GM18511 (cell line): ENCODE data around the gene OBP2A.

Experiments used
- ATAC-seq: cut with Tn5 transposase; IDR thresholded peaks from one replicate; pipeline ENCODE4 v1.9.1; 2021; ENCODE audit warnings: mild to moderate bottlenecking, moderate library complexity; ENCODE audit not compliant: unreplicated experiment

OBP2A gene

GRCh38 chr9:135575995-135576631, 30.2 kb downstream of the OBP2A start:
- ATAC-seq, result no peak

DNA sequence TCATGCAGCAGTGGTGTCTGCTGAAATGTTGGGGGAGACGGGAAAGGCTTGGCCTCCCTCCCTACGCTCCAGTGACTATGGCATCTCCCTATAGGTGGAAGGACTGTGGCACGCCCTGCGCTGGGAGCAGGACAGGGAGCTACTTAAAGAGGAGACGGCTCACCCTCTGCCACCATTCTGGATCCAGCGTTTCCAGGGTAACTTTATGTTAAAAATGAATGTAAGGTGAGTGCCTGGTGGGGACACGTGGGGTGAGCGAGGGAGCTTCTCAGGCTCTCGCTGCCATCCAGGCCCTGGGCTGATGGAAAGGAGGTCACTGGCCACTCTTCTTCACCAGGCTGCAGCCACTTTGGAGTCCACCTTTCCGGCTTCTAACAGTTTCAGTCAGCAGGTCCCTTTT, 31.3 kb downstream of the OBP2A start:
- ATAC-seq, result no peak

DNA sequence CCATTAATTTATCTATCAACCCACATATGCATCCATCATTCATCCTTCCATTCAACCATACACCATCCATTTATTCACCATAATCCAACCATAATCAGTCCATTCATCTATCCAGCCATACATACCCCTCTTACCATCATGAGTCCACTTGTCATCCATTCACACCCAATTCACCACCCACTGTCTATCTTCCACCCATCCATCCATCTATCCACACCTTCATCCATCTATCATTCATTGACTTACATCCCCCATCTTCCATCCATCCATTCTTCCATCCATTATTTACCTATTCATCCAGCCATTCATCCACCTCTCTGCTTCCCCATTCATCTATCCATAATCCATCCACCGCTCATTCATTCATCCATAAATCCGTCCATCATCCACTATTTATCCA, 33.4 kb downstream of the OBP2A start:
- no peak for ATAC-seq

- ATAC-seq, result no peak
These were observed 34.1 kb downstream of the OBP2A start for GRCh38 chr9:135579889-135580660.

DNA sequence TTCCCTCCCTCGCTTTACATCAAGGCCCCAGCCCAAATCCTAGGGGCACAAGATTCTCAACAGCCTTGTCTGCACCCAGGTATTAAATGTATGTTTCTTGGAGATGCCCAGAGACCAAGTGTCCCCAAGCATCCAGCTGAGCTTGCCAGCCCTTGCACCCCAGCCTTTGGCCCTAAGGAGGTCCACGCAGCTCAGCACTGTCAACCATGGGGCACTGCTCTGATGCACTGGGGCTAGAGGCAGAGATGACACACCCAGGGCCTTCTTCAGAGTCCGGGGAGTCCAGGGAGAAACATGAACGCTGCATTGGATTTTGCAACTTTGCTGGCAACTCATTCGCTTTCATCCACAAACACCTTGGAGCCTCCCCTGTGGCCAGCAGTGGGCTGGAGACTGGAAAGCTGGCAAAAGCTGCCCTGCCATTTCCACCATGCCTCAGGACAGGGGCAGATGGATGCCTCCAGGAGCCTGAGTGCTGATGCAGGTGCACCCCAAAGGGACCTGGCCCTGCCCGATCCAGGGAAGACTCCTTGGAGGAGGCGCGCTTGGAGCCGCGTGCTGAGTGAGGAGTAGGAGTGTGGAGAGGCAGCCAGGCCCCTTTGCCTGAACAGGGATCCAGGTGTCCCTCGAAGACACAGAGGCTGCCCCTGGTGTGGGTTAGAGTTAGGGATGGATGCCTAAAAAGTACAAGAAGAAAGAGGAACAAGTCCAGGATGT, 34.9 kb downstream of the OBP2A start:
- ATAC-seq, result no peak

DNA sequence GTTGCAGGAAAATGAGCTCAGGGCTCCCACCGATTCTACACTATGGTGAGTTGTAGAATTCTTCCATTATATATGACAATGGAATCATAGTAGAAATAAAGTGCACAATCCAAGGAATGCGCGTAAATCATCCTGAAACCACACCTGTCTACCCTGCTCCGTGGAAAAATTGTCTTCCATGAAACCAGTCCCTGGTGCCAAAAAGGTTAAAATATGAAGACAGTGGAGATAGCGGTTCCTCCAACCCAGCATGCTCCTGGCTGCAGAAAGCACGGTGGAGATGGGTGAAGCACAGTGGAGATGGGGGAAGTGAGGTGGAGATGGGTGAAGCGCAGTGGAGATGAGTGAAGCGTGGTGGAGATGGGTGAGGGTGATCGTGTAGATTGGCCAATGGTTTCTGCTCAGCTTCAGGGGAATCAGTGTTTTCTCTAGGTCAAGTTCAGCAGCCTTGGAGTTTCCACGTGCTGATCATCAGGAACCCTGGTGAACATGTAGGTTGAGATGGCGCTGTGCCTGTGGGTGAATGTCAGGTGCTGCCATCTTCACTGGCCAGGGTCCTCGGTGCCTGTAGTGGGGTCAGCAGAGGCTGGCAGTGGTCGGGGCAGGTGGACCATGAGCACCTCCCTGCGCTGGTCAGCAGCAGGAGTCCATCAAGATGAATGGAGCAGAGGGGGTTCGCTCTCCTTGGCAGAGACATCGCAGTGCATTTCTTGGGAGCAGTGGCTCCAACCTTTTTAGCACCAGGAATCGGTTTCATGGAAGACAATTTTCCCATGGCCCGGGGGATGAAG, 35.9 kb downstream of the OBP2A start:
- no peak for ATAC-seq

GRCh38 chr9:135582541-135582940, 36.6 kb downstream of the OBP2A start:
- ATAC-seq, result no peak

GRCh38 chr9:135582966-135583687, 37.2 kb downstream of the OBP2A start:
- no peak for ATAC-seq

DNA sequence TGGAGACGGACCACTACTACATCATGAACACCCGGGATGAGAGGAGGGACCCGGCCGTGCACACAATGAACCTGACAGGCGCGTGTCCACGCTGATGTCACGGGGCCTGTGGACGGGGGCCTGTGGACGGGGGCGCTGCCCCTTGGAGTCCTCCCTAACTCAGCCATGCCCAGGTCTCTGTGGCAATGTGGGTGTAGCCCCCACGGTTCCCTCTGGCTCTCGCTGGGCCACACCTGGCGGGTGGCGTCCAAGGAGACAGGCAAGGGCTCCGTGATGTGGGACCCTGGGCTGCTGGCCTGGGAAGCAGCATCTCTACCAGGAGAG, 37.7 kb downstream of the OBP2A start:
- no peak for ATAC-seq

DNA sequence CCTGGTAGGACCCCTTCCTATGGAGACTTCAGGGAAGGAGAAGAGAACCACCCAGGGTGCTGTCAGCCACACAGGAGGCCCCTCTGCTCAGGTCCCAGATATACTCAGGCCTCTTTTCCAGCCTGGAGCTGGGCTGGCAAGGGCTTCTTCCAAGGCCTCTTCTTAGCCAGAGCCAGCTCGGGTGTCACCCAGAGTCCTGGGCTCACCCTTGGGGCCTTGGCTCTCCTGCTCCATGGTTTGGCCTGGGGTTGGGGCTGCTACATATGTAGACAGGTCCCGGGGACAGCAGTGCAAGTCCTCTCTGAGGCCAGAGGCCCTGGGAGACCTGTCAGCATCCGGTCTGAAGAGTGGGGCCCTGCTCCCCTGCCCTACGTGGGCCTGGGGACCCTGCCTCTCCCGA, 38.4 kb downstream of the OBP2A start:
- ATAC-seq, result no peak

DNA sequence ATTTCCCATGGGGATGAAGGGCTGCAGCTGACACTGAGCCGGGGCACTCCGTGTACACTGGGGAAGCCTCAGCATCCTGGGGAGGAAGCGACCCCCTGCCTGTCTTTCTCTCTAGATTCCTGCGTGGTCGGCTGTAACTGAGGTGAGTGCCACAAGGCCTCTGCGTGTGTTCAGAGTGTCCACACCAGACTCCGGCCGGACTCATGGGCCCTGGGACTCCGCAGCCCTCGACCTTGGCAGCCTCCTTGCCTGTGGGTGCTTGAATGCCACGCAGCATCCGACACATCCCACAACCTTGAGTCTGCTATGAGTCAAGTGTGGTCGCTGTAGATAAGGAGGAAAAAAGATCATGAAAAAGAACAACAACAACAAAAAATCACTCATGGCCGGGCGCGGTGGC, 39.0 kb downstream of the OBP2A start:
- no peak for ATAC-seq

GRCh38 chr9:135586601-135587109, 40.7 kb downstream of the OBP2A start:
- no peak for ATAC-seq

GRCh38 chr9:135587658-135588057, 41.7 kb downstream of the OBP2A start:
- ATAC-seq, result no peak

GRCh38 chr9:135588371-135588770, 42.4 kb downstream of the OBP2A start:
- ATAC-seq, result no peak

DNA sequence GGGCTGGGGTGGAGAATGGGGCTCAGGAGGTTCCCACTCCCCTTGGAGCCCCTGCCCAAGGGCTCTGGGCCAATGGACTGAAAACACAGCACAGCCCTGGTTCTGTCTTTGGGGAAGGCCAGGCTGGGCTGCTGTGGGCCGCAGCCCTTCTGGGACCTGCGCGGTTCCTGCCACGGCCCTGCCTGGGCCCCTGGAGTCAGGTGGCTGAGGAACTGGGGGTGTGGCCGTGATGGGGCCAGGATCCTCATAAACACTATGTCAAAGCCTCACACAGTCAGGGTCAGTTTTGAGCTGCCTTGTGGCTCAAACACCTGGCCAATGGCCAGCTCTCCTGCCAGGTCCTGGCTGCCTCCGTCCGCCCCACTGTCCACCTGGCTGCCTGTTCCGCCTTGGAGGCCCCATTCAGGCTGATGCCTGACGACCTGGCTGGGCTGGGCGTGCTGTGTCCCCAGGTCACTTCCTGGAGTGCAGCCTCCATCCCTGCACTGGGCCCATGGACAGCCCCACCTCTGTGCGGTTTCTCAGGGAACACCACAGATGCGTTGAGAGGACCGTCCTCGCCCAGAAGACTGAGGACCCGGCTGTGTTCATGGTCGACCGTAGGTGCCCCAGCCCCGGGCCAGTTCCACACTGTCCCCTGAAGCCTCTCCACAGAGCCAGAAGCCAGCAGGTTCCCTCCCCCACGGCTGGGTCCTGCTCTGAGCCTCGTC, 43.1 kb downstream of the OBP2A start:
- ATAC-seq, result no peak

DNA sequence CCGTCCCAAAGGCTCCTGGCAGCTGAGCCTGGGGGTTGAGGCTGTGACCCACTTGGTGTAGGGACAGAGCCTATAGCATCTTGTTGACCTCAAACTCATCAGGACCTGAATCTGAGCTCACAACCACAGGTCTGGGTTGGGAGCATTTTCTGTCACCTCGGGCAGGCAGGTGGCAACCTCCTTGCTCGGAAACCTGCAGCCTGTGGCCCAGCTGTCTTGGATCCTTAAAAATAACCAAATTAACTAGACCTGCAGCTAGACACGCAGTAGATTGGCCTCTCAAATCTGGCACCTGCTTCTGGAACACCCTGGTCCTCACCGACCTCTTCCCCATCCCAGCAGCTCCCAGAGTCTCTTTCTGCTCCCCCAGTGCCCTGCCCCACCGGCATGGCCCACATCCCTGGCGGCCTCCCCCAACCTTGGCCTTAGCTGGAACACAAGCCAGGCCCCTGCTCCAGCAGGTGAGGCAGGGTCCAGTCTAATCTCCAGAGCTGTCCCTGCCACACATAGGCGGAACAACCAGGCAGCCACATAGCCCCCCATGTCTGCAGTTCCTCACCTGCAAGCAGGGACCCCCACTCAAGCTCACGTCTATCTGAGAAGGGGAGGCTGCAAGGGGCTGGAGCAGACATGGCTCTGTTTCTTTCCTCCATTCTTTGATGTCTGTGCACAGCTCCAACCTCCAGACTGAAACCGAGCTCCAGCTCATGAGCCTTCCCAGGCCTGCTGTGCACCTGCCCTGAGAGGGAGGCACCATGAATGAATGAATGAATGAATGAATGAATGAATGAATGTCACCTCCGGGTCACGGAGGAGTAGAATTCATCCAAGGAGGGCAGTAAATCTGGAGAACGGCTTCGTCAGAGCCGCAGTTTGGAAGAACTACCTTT, 43.9 kb downstream of the OBP2A start:
- no peak for ATAC-seq

GRCh38 chr9:135590486-135591079, 44.7 kb downstream of the OBP2A start:
- no peak for ATAC-seq

DNA sequence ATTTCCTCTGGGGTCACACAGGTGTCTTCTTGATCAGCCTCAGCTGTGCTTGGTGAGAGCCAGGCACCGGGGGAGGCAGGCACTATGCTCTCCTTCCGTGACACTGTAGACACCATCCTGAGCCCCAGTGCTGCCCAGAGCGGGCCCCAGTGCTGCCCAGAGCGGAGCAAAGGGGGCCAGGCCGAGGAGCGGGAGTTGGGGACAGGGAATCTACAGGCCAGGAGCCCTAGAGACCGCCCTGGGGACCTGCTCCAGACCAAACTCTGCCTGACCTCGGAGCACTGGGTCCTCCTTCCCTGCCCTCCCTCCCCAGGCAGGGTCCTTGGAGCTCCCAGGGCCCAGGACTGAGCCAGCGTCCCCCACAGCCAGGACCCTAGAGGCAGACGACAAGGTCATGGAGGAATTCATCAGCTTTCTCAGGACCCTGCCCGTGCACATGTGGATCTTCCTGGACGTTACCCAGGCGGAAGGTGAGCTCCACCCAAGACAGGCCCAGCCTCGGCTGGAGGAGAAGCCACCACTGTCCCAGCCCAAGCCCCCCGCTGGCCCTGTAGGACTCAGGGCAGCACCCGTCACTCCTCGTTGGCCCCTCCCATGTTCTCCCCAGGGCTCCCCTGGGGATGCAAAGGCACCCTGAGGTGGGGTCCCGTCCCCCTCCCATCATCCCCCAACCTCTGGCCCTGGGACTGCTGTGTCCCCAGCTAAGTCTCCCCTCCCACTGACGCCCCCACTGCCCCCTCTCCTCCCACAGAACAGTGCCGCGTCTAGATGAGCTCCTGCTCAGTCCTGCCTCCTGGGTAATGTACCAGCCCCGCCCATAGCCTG, 45.8 kb downstream of the OBP2A start:
- ATAC-seq, result no peak
